Caco-2 (cell line): ENCODE data around the gene SLC16A7. TPM values are rescaled to one million over a fixed set of nuclear protein-coding genes. Genes with fewer than 3 reads are reported as not detected.

Experiments
- BruUV-seq: library from RNA; stranded (reverse); fragments of 400-500 nt; replicated peaks from 2 replicates; lab custom pipeline; 2021; lab: Mats Ljungman, UMichigan
- CTCF ChIA-PET: fragments of 300-600 bp; sonication (Branson Sonifier 250); formaldehyde crosslinking; loops from one replicate; lab custom pipeline; 2022; ENCODE audit warnings: antibody characterized with exemption; lab: Charles Lee
- POLR2A ChIA-PET: fragments of 300-600 bp; sonication (Branson Sonifier 250); formaldehyde crosslinking; loops from one replicate; lab custom pipeline; 2022; ENCODE audit warnings: antibody characterized with exemption; lab: Charles Lee
- DNase-seq, 2 experiments: peaks; one replicate each; pipeline versions ENCODE4 v3.0.0 to v3.0.0-alpha.2; 2020 to 2022
- H3K27me3 ChIP-seq: replicated peaks from 2 replicates; pipeline ENCODE4 v1.6.0; 2011; ENCODE audit warnings: low read length; ENCODE audit not compliant: control insufficient read depth, insufficient read depth
- H3K36me3 ChIP-seq: 2 replicates; pipeline ENCODE4 v1.5.1; 2011; ENCODE audit warnings: low read length; ENCODE audit not compliant: control insufficient read depth, insufficient read depth
- H3K4me1 ChIP-seq: fragments of 250-450 bp; sonication (Bioruptor Pico); 2 replicates; pipeline ENCODE4 v1.5.1; 2020; ENCODE audit warnings: mild to moderate bottlenecking
- H3K4me3 ChIP-seq: 2 replicates; pipeline ENCODE4 v1.5.1; 2011; ENCODE audit warnings: low read depth, mild to moderate bottlenecking, control low read depth, low read length
- H3K9me3 ChIP-seq: fragments of 250-450 bp; sonication (Bioruptor Pico); 2 replicates; pipeline ENCODE4 v1.5.1; 2020; ENCODE audit warnings: mild to moderate bottlenecking, moderate library complexity
- H3K27ac Mint-ChIP-seq: one replicate; pipeline ENCODE4 v1.8.0; 2022; ENCODE audit warnings: mixed read lengths; ENCODE audit not compliant: unreplicated experiment
- H3K27me3 Mint-ChIP-seq: one replicate; pipeline ENCODE4 v1.8.0; 2022; ENCODE audit warnings: mixed read lengths; ENCODE audit not compliant: insufficient read depth, unreplicated experiment
- H3K36me3 Mint-ChIP-seq: one replicate; pipeline ENCODE4 v1.8.0; 2022; ENCODE audit warnings: mild to moderate bottlenecking, mixed read lengths; ENCODE audit not compliant: insufficient read depth, unreplicated experiment
- H3K4me1 Mint-ChIP-seq: one replicate; pipeline ENCODE4 v1.8.0; 2022; ENCODE audit warnings: low read depth, mixed read lengths; ENCODE audit not compliant: unreplicated experiment
- H3K4me3 Mint-ChIP-seq: one replicate; pipeline ENCODE4 v1.8.0; 2022; ENCODE audit warnings: mild to moderate bottlenecking, moderate library complexity, mixed read lengths; ENCODE audit not compliant: unreplicated experiment
- H3K9me3 Mint-ChIP-seq: one replicate; pipeline ENCODE4 v1.8.0; 2022; ENCODE audit warnings: mixed read lengths; ENCODE audit not compliant: unreplicated experiment
- intact Hi-C: fragments of 100-400 bp; cut with micrococcal nuclease; formaldehyde crosslinking; loops from one replicate; pipeline ENCODE4 v1.10.0; 2022; ENCODE audit not compliant: unreplicated experiment
- total RNA-seq: library from RNA; stranded (reverse); gene quantifications from 2 replicates; pipeline ENCODE4 v1.2.3, GENCODE V29; 2022
- TF ChIP-seq, protein P1 (sequence below), 2 experiments: fragments of 200-600 bp in 1 of 2; IDR thresholded peaks; 1 replicate in 1 of 2; 2 replicates in 1 of 2; pipeline versions ENCODE4 v1.5.1 to v1.8.0; 2011 to 2022; ENCODE audit warnings: antibody characterized with exemption in 1 of 2, control low read depth in 1 of 2, inconsistent platforms in 1 of 2, low read depth in 1 of 2, low read length in 1 of 2, mild to moderate bottlenecking in 1 of 2, moderate library complexity in 1 of 2; ENCODE audit not compliant: insufficient read depth in 1 of 2, severe bottlenecking in 1 of 2, unreplicated experiment in 1 of 2

Gene SLC16A7
- total RNA-seq, 1 experiment from 2014 or later = 6.6 TPM

DNA sequence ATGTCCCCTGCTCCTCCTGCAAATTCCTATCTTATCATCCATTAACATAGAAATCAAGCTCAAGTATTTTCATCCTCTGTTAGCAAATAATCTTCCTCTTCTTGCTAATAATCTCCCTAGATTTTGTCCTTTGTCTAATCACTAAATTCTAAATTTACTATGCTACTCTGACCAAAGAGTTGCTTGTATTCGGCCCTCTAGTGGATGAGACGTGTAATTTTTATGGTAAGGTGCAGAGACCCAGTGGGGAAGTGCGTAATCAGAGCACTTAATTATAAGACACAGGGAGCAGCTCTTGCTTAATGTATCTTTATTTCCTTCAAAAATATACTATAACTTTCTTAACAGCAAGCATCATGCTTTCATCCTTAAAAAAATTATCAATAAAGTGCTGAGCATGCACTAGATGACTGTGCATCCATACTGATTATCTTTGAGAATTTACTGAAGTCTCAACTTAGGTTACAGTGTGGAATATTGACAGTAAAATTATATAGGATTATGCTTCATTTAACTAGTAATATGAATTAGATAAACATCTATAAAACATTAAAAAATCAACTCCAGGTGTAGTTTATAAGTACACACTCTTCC is 212.6 kb downstream of the SLC16A7 start:
- no peaks in the 10 kb centered on the region for H3K4me1 Mint-ChIP-seq
- TF ChIP-seq, protein P1, sequence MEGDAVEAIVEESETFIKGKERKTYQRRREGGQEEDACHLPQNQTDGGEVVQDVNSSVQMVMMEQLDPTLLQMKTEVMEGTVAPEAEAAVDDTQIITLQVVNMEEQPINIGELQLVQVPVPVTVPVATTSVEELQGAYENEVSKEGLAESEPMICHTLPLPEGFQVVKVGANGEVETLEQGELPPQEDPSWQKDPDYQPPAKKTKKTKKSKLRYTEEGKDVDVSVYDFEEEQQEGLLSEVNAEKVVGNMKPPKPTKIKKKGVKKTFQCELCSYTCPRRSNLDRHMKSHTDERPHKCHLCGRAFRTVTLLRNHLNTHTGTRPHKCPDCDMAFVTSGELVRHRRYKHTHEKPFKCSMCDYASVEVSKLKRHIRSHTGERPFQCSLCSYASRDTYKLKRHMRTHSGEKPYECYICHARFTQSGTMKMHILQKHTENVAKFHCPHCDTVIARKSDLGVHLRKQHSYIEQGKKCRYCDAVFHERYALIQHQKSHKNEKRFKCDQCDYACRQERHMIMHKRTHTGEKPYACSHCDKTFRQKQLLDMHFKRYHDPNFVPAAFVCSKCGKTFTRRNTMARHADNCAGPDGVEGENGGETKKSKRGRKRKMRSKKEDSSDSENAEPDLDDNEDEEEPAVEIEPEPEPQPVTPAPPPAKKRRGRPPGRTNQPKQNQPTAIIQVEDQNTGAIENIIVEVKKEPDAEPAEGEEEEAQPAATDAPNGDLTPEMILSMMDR (IDR thresholded peaks at IDR 0.05; ENCODE audit: insufficient read depth in 1 of 2, low read depth in 1 of 2, low read length in 1 of 2, severe bottlenecking in 1 of 2, unreplicated experiment in 1 of 2) = peak; percentile 67 to 73
- POLR2A ChIA-PET = no interaction called here

GRCh38 chr12:59811991-59812390 is 216.2 kb downstream of the SLC16A7 start:
- Mint-ChIP-seq H3K27ac (no peak overlapping the region), H3K4me3 (no peak overlapping the region), H3K9me3 (peaks cover 6% of the 10 kb centered on the region), H3K4me1 (no peaks in the 10 kb centered on the region), H3K27me3 (peaks cover 2% of the 10 kb centered on the region), H3K36me3 (no peaks in the 10 kb centered on the region)
- H3K36me3 ChIP-seq = no peaks in the 10 kb centered on the region
- no peak for DNase-seq
- no peak overlapping the region for H3K4me3 ChIP-seq
- no TSS peak for BruUV-seq
- H3K4me1 ChIP-seq = no peaks in the 10 kb centered on the region; the same call in 1 of the 2 replicates
- POLR2A ChIA-PET = no interaction called here
- no peaks in the 10 kb centered on the region for H3K27me3 ChIP-seq
- intact Hi-C loops = no loop called here
- no peaks in the 10 kb centered on the region for H3K9me3 ChIP-seq
- TF ChIP-seq, protein P1 (IDR thresholded peaks at IDR 0.05; ENCODE audit: insufficient read depth in 1 of 2, low read depth in 1 of 2, low read length in 1 of 2, severe bottlenecking in 1 of 2, unreplicated experiment in 1 of 2) = no peak
- CTCF ChIA-PET = no interaction called here

More for the DNA sequence above, 212.6 kb downstream of the SLC16A7 start:
- H3K36me3 ChIP-seq = no peaks in the 10 kb centered on the region
- Mint-ChIP-seq H3K27ac (no peak overlapping the region), H3K9me3 (no peaks in the 10 kb centered on the region), H3K27me3 (peaks cover 2% of the 10 kb centered on the region), H3K4me3 (no peak overlapping the region), H3K36me3 (no peaks in the 10 kb centered on the region)
- H3K9me3 ChIP-seq = no peaks in the 10 kb centered on the region
- intact Hi-C loops = loop anchor here (1.0 to 5.0 kb wide), 4 partner anchors 174 to 405 kb away; no protein-coding TSS in a partner anchor
- H3K4me1 ChIP-seq = no peaks in the 10 kb centered on the region; the same call in 1 of the 2 replicates
- CTCF ChIA-PET = no interaction called here
- no TSS peak for BruUV-seq
- no peaks in the 10 kb centered on the region for H3K27me3 ChIP-seq
- peak in 1 of 2 experiments; percentile 17 for DNase-seq
- H3K4me3 ChIP-seq = no peak overlapping the region

- no peaks in the 10 kb centered on the region for H3K36me3 Mint-ChIP-seq
- no peaks in the 10 kb centered on the region for H3K9me3 ChIP-seq
- peaks cover 2% of the 10 kb centered on the region for H3K27me3 Mint-ChIP-seq
- peaks cover 10% of the 10 kb centered on the region for H3K9me3 Mint-ChIP-seq
- DNase-seq = no peak
- POLR2A ChIA-PET = no interaction called here
- H3K27ac Mint-ChIP-seq = no peak overlapping the region
- no TSS peak for BruUV-seq
- TF ChIP-seq, protein P1 (IDR thresholded peaks at IDR 0.05; ENCODE audit: insufficient read depth in 1 of 2, low read depth in 1 of 2, low read length in 1 of 2, severe bottlenecking in 1 of 2, unreplicated experiment in 1 of 2) = no peak
- no peak overlapping the region for H3K4me3 Mint-ChIP-seq
- H3K36me3 ChIP-seq = no peaks in the 10 kb centered on the region
- CTCF ChIA-PET = no interaction called here
- intact Hi-C loops = no loop called here
- H3K27me3 ChIP-seq = no peaks in the 10 kb centered on the region
- no peaks in the 10 kb centered on the region for H3K4me1 Mint-ChIP-seq
- no peak overlapping the region for H3K4me3 ChIP-seq
- H3K4me1 ChIP-seq = no peaks in the 10 kb centered on the region; the same call in 1 of the 2 replicates
Observed at GRCh38 chr12:59812716-59813115, 216.9 kb downstream of the SLC16A7 start.
